AG10803 (cell line): Measurements from ENCODE around the gene PIK3CD.
"Not testable (repeated sequence)": the region's sequence is repeated elsewhere in the genome, so short reads cannot be mapped to it uniquely, and the experiment has no call there.

Experiments used
- DNase-seq: peaks from one replicate; pipeline ENCODE4 v3.0.0; 2010; ENCODE audit warnings: low read depth
- H3K4me3 ChIP-seq: 2 replicates; pipeline ENCODE4 v1.5.1; 2011; ENCODE audit warnings: mild to moderate bottlenecking, low read length, control low read depth
- CTCF ChIP-seq: conservative IDR thresholded peaks from 2 replicates; pipeline ENCODE4 v1.5.1; 2011; ENCODE audit warnings: mild to moderate bottlenecking, low read length, control low read depth, inconsistent platforms

The PIK3CD gene

GRCh38 chr1:9701665-9702064 is 50.1 kb downstream of the PIK3CD start:
- peak; percentile 57 for DNase-seq

GRCh38 chr1:9703165-9703509 is 51.6 kb downstream of the PIK3CD start:
- TF ChIP-seq CTCF = no peak
- no peak overlapping the region for H3K4me3 ChIP-seq
- DNase-seq = no peak

More at GRCh38 chr1:9701665-9702064, 50.1 kb downstream of the PIK3CD start:
- no peak overlapping the region for H3K4me3 ChIP-seq
- TF ChIP-seq CTCF = no peak

GRCh38 chr1:9703681-9704080 is 52.1 kb downstream of the PIK3CD start:
- DNase-seq = no peak
- H3K4me3 ChIP-seq = no peak overlapping the region
- no peak for TF ChIP-seq CTCF

- TF ChIP-seq CTCF = no peak
- H3K4me3 ChIP-seq = no peak overlapping the region
- peak; percentile 66 for DNase-seq
These were observed 54.0 kb downstream of the PIK3CD start for GRCh38 chr1:9705337-9706093.

- TF ChIP-seq CTCF = no peak
- no peak for DNase-seq
- no peak overlapping the region for H3K4me3 ChIP-seq
These were observed 54.6 kb downstream of the PIK3CD start for GRCh38 chr1:9706178-9706577.

GRCh38 chr1:9710037-9710436 is 58.5 kb downstream of the PIK3CD start:
- TF ChIP-seq CTCF = no peak
- DNase-seq = no peak
- no peak overlapping the region for H3K4me3 ChIP-seq

- no peak for TF ChIP-seq CTCF
- DNase-seq = no peak
- H3K4me3 ChIP-seq = no peak overlapping the region
These were observed 60.0 kb downstream of the PIK3CD start for GRCh38 chr1:9711466-9712020.

GRCh38 chr1:9712767-9713166 is 61.2 kb downstream of the PIK3CD start:
- not testable (repeated sequence) for H3K4me3 ChIP-seq, DNase-seq
